ENCODE measurements around the gene MMS19.

DNA sequence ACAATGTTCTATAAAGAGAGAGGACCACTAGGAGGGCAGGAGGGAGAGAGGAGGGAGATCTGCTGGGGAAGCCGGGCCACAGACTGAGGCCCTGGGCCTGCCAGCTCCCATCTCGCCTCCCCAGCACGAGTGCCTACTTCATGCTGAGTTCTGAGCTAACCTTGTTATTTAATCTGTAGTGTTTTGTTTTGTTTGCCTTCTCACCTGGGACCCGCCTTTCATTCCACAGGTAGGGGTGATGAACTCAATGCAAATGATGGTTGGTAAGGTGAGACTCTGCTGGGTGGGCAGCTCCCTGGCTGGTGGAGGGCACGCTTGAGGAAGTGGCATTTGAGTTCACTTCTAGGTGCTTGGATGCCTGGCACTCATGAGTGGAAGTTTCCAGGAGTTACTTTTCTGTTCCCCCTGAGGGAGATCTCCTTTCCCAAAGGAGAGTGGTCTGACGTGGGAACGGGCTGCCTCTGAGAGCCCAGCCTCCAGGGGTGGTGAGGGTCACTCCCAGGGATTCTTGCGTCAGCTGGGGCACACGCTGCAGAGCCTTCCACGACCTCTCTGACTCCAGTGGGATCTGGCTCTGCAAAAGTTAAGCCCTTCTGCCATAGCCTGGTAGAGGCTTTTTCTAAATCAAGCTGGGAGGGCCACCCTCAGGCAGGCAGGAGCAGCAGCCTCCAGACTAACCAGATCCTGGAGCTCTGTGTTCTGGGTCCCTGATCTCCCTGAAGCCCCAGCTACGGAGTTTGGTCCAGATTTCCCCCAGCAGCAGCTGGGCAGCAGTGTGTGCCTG is 22.9 kb upstream of the MMS19 start:
- TF ChIP-seq, protein P1, sequence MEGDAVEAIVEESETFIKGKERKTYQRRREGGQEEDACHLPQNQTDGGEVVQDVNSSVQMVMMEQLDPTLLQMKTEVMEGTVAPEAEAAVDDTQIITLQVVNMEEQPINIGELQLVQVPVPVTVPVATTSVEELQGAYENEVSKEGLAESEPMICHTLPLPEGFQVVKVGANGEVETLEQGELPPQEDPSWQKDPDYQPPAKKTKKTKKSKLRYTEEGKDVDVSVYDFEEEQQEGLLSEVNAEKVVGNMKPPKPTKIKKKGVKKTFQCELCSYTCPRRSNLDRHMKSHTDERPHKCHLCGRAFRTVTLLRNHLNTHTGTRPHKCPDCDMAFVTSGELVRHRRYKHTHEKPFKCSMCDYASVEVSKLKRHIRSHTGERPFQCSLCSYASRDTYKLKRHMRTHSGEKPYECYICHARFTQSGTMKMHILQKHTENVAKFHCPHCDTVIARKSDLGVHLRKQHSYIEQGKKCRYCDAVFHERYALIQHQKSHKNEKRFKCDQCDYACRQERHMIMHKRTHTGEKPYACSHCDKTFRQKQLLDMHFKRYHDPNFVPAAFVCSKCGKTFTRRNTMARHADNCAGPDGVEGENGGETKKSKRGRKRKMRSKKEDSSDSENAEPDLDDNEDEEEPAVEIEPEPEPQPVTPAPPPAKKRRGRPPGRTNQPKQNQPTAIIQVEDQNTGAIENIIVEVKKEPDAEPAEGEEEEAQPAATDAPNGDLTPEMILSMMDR (IDR thresholded peaks at IDR 0.05 in 8 of 11, conservative IDR thresholded peaks at IDR 0.05 in 3 of 11): no peak
- TF ChIP-seq POLR2AphosphoS5 (IDR thresholded peaks at IDR 0.05) (no peak), POLR2A (IDR thresholded peaks at IDR 0.05) (no peak)
